Measurements from ENCODE around the gene SYNE1. TPM values are rescaled to one million over a fixed set of nuclear protein-coding genes. Genes with fewer than 3 reads are reported as not detected.
A peak's percentile ranks its signal among the peaks of the same experiment; 100 is the strongest.

The SYNE1 gene
- total RNA-seq, 1 donor from 2014 or later, result 316 TPM

DNA sequence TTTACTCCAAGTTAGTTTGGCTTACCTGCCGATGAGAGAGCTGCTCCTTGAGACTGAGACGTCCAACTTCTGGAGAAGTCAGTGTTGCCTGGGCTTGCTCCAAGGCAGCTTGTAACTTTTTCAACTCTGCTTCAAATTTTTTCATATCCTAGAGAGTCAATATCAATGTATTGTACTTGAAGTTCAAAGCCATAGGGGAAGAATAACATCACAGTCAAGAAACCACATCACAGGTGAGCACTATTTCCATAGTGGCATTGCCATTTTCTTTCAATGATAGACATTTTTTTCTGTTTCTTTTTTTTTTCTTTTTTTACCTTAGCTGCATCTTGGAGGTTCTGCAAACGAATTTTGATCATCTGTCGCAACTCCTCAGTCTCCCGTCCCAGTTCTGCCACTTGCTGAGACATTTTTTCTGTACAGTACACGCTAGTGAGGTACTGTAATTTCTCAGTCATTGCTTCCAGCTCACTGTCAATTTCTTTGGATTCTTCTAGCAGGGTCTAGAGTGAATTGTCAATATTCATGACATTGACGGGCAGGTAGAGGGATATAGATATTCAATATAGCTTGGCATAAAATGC lies 326.7 kb downstream of the SYNE1 start:
- no peak for DNase-seq

DNA sequence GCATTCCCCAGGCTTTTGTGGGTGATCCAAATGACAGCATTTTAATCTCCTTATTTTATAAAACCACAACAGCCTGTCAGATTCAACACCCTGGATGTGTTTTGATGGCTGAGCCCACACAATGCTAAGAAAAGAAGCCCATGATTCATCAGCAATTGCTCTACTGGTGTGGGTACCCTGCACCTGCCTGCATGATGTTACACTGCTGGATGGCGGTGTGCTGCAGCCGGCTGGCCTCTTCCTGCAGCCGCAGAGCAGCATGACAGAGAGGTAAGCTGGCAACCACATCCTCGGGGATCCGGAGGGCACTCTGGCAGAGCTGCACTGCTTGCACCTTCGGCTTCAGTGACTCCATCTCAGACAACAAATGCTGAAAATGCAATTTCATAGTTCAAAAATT lies 327.5 kb downstream of the SYNE1 start:
- peak; percentile 21 for DNase-seq

DNA sequence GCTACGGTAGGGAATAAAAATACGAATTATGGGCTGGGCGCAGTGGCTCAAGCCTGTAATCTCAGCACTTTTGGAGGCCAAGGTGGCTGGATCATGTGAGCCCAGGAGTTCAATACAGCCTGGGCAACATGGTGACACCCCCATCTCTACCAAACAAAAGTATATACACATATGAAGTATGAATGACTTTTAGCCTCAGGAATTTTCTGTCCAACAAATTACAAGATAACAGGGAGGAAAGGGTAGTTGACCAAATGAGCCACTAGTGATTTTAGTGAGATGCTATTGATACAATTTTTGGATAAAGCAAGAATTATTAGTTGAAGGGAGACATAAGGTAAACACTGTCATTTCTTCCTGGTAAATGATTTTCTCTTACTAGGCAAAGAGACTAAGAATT lies 328.2 kb downstream of the SYNE1 start:
- no peak for DNase-seq

DNA sequence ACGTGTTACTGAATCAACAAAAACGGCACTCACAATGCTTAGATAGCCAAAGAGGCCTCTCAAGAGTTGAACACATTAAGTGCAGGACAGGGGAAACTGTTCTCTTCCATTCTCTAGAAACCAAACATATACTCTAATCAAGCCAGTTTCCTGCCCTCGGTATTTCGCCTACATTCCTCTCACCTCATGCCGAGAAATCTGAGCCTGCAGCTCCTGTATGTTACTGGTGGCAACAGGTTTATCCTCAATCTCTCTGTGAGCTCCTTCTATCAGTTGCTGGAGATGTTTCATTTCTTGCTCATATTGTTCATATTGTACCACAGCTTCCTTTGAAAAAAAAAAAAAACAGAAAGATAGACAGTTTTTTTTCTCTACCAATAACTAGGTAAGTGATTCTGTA lies 328.9 kb downstream of the SYNE1 start:
- no peak for DNase-seq

GRCh38 chr6:152305672-152306071 lies 331.5 kb downstream of the SYNE1 start:
- no peak for DNase-seq

DNA sequence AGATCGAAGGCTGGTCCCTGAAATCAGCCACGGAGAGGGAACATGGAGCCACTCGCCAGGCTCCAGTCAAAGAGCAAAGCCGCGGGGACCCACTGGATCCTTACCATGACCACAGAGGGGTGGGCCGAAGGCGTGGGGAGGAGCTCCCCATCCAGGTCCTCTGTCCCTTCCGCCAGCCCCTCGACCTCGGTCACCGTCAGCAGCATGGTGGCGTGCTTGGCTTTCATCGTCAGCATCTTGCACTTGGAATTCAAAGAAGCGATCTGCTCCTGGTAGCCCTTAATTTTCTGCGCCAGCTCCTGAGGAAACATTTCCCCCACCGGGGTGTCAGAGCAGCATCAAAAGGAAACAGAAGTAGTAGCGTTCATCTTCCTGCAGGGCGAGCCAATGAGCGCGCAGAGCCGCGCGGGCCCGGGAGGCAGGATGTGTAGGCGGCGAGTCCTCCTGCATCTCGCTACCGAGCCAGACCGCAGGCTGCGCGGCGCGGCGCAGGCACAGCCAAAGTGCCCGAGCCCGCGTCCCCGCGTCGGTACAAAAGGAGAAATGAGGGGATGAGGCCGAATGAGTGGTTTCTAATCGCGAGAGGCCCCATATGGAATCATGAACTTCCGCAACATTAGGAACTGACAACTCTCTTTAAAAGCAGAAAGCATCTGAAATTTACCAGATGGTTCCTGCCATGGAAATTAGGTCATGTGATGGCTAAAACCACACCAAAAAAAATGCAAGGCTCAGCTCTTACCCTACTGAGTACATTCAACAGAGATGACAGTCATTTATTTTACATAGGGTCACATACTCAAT lies 335.2 kb downstream of the SYNE1 start:
- DNase-seq, result peak; percentile 90

DNA sequence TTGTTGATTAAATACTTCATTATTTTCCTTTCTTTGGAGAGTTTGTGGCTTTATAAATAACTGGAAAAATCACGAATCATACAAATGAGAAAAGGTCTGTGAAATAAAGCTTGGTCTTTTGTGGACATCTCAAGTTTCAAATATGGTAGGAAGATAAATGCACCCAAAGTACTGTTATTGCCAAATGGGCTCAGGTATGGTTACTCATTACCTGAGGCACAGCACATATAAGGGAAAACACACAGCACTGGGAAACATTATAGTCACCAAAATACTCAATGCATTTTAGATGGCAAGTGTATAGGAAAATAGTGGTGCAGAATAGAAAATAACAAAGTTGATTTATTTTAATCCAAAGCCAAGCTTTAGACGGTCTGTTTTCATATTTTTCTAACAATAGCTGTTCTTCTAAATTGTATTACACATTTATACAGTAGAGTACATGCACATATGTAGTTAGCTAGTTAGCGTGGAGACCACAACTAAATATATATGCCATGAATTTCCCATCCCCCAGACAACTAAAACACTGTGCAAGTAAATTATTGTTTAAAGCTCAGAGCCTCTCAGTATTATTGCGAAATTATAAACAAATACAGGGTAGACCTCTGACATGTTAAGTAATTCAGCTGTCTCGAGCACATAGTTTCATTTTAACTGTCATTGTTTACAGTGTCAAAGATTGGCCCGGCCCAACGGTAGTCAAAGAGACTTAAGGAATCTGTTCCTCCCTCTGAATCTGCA lies 336.0 kb downstream of the SYNE1 start:
- no peak for DNase-seq

DNA sequence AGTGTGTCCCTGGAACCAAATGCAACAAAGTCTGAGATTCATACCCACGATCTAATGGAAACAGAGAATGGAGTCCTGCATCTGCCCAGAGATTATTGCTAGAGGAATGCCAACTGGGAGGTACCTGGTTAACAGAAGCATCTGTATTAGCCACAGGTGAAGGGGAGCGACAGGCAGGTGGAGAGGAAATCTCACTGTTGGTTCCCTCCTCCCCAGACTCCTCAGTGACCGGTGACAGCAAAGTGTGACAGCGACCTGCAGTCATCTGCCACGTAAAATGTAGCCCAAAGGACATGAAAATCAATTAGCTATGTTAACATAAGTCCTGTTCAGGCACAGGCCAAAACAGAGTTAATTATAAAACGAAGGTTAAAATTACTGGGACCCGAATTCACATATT lies 336.6 kb downstream of the SYNE1 start:
- no peak for DNase-seq

GRCh38 chr6:152298848-152299735 lies 338.1 kb downstream of the SYNE1 start:
- DNase-seq, result no peak

GRCh38 chr6:152298055-152298647 lies 339.0 kb downstream of the SYNE1 start:
- no peak for DNase-seq

DNA sequence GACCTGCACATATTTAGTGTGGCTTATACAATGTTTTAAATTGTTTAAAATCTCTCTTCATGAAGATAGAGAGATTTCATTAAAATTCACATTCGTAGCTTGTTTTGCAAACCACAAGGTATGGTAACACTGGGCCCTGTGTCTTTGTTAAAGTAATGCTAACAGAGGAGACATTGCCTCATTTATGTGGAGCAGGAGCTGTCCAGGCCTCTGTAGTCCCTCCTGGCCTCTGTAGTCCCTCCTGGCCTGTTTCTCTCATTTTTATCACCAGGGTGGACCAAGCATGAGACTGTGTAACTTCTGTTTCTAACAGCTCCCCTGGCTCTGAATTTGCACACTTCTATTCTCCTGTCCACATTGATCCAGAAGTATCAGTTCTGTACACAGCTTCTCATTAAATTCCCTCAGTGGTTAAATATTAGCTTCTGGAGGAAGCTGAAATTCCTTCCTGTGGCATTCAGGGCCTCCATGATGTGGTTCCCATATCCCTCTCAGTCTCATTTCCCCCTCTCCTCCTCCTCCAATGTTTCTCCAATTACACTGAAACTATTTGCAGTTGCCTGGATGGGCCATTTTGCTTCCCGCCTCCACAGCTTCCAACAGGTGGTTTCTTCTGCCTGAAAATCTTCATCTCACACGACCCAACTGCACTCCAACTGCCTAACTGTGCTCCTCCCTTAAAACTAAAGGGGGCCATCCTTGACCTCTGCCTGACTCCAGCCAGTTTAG lies 340.4 kb downstream of the SYNE1 start:
- DNase-seq, result no peak

GRCh38 chr6:152295920-152296319 lies 341.2 kb downstream of the SYNE1 start:
- DNase-seq, result no peak

- no peak for DNase-seq
These were observed 341.8 kb downstream of the SYNE1 start for GRCh38 chr6:152295346-152295745.

DNA sequence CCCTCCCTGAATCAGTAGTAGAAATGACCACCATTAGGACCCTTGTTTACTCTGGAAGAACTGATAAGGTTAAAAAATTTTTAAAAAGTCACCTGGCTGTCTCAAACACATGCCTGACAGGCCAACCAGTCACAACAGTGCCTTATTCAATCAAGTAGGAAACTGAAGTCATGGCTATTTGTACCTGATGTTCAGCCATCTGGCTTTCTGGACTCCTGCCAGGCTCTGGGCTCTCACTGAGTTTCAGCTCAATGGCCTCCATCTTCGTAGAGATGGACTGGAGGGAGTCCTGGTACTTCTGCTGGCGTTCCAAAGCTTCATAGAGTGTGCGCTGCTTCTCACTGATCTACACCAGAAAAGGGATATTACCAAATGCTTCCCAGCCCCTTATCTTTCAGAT lies 343.8 kb downstream of the SYNE1 start:
- no peak for DNase-seq

DNA sequence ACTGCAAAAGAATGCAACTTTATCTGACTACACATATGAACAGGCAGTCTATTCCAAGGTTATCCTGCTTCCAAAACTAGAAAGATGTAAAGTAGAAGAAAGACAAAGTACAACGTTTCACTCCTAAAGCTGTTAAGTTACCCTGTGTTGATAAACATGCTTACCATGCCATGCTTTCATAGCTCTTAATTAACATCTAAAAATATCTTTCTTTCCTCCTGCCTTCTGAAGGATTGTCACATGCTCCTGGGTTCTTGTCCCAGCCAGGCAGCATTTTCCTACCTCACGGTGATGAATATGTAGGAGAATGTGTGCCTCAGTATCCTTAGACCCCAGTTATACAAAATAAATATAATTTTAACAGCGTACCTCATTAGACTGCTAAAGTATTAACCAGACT lies 344.6 kb downstream of the SYNE1 start:
- DNase-seq, result no peak

DNA sequence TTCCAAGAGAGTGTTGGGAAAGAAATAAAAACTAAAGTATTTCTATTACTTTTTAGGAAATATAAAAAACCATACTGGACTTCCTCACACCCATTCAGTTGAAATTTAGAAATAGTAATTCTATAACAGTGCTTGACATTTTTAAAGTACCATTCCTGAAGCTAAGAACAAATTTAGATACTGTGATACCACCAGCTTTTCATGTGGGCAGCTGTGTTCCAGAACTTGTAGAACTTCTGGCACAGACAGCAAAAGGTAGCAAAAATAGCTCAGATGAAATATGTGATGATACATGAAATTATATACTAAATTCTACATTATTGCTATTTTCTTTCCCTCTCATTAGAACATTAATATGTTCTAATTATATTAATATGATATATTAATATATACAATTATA lies 346.5 kb downstream of the SYNE1 start:
- DNase-seq, result no peak

DNA sequence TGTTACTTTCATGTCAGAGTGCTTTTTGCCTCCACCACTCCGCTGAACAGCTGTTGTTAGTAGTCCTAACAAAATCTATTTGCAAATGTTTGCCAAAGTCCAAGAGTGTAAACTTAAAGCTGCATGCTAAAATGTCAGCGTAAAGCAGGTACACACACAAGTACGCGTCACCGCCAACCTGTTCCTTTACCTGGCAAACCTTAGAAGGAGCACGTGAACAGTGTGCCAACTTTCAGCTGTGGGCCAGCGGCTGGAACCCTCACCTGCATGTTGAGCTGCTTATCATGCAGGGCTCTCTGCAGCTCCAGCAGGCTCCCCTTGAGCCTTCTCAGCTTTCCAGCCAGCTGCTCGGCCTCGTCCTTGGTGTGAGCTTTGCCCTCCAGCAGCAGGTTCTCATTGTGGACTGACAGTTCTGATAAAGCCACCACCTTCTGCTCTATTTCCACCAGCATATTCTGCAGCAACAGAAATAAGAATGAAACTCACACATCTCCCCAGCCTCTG lies 359.3 kb downstream of the SYNE1 start:
- DNase-seq, result no peak

- DNase-seq, result no peak
These were observed 363.5 kb downstream of the SYNE1 start for GRCh38 chr6:152273638-152274037.

GRCh38 chr6:152273002-152273401 lies 364.2 kb downstream of the SYNE1 start:
- DNase-seq, result no peak

DNA sequence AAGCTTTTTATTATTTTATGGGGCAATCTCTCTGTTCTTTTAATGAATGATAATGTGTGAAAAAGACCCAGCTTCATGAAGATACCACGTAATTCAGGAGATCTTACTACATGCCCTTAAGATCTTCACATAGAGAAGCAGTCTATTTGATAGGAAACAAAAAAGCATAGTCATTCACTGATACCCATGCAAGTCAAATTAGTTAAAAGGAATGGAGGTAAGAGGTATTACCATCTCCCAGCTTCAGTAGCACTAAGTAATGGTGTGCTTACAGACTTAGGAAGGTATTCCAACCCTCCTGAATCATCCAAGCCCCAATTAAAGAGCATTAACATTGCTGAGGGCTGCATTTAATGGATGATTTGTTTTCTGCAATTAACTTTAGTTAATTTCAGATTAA lies 364.7 kb downstream of the SYNE1 start:
- DNase-seq, result no peak

Measured in occipital lobe (tissue), 2 donors.